GM12865 (cell line): ENCODE data around the gene RPS21.

Experiments
- DNase-seq: peaks from one replicate; pipeline ENCODE4 v3.0.0; 2010; ENCODE audit warnings: low read depth
- H3K4me3 ChIP-seq: 2 replicates; pipeline ENCODE4 v1.5.1; 2011; ENCODE audit warnings: mild to moderate bottlenecking, low read depth, low read length, control low read depth
- CTCF ChIP-seq: IDR thresholded peaks from 2 replicates; pipeline ENCODE4 v1.5.1; 2011; ENCODE audit warnings: low read length, control low read depth, low read depth, inconsistent platforms; ENCODE audit not compliant: insufficient read depth; ENCODE audit errors: missing control alignments

Gene RPS21

GRCh38 chr20:62386383-62387218 is at the start of gene RPS21:
RPS21 (plus strand) TSS chr20:62387103; CDS start chr20:62387339, 236 bp downstream.
- DNase-seq, result peak; percentile 96
- peak within 1 kb of the TSS; percentile 74 for H3K4me3 ChIP-seq
- no peak for TF ChIP-seq CTCF

GRCh38 chr20:62337558-62338293 is 49.2 kb upstream of the RPS21 start:
- no peak overlapping the region for H3K4me3 ChIP-seq
- DNase-seq, result peak; percentile 80
- TF ChIP-seq CTCF, result no peak

GRCh38 chr20:62338294-62338620 is 48.6 kb upstream of the RPS21 start:
- TF ChIP-seq CTCF, result no peak
- DNase-seq, result no peak
- H3K4me3 ChIP-seq, result no peak overlapping the region

GRCh38 chr20:62339647-62340062 is 47.2 kb upstream of the RPS21 start:
- no peak for TF ChIP-seq CTCF
- peak; percentile 95 for DNase-seq
- H3K4me3 ChIP-seq, result peak overlapping the region; percentile 36

- DNase-seq, result no peak
- TF ChIP-seq CTCF, result no peak
- no peak overlapping the region for H3K4me3 ChIP-seq
These were observed 44.0 kb upstream of the RPS21 start for GRCh38 chr20:62342910-62343309.

GRCh38 chr20:62344092-62344491 is 42.8 kb upstream of the RPS21 start:
- no peak for DNase-seq
- TF ChIP-seq CTCF, result no peak
- H3K4me3 ChIP-seq, result no peak overlapping the region

- DNase-seq, result peak; percentile 22
- no peak overlapping the region for H3K4me3 ChIP-seq
- TF ChIP-seq CTCF, result no peak
These were observed 42.1 kb upstream of the RPS21 start for GRCh38 chr20:62344782-62345181.
